Activated T-cell treated with anti-CD3 and anti-CD28 coated beads for 48 hours (primary cell): Measurements from ENCODE around the gene CTSS.
"Not testable (repeated sequence)": the region's sequence is repeated elsewhere in the genome, so short reads cannot be mapped to it uniquely, and the experiment has no call there.

Experiments
- DNase-seq: peaks from one replicate; pipeline ENCODE4 v3.0.0-alpha.2; 2020; ENCODE audit warnings: low read depth

CTSS gene

DNA sequence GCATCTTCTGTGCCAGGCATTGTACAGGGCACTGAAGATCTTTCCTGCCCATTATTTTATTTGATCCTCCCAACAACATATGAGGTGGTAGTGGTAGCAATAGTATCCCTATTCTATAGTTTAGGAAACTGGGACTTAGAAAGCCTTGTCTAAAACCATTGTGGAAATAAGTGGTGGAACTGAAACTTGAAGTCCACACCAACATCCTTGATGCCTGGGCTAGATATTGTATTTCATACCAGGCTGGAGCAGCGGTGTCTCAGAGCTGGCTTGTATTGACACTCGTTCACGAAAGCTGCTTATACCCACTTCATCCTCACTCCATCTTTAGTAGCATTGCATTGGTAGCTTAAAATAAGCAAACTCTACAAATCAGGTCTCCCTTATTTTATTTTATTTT, 9.7 kb upstream of the CTSS start:
- no peak for DNase-seq

DNA sequence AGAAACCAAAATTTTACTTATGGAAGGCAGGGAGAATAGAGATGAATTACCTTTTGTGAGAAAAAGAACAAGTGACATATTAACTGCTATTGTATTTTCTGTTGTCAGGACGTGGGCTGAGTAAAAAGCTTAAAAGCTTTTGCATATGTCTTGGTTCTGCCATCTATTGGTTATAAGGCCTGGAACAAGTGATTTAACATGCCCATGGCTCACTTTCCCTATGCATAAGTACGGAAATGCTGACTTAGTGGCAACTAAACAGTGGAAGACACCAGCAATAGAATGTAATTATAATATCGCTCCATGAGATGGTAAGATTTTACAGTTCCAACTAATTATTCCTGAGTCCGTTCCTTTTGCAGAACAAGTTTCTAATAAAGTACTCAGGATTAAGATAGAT, 6.7 kb upstream of the CTSS start:
- DNase-seq: no peak

DNA sequence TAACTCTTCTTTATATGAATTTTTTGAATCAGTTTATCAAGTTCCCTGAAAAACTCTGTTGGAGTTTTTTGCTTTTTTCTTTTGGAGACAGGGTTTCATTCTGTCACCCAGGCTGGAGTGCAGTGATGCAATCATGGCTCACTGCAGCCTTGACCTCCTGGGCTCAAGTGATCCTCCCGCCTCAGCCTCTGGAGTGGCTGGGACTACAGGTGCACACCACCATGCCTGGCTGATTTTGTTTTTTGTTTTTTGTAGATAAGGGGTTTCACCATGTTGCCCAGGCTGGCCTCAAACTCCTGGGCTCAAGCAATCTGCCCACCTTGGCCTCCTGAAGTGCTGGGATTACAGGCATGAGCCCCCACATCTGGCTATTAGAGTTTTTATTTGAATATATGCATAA, 2.1 kb upstream of the CTSS start:
- not testable (repeated sequence) for DNase-seq

DNA sequence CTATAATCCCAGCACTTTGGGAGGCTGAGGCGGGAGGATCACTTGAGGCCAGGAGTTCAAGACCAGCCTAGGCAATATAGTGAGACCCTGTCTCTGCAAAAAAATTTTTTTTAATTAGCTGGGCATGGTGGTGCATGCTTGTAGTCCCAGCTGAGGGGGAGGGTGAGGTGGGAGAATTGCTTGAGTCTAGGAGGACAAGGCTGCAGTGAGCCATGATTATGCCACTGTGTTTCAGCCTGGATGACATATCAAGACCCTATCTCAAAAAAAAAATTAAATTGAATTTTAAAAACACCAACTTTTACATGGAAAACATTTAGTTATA, 361 bp upstream of the CTSS start:
- not testable (repeated sequence) for DNase-seq

DNA sequence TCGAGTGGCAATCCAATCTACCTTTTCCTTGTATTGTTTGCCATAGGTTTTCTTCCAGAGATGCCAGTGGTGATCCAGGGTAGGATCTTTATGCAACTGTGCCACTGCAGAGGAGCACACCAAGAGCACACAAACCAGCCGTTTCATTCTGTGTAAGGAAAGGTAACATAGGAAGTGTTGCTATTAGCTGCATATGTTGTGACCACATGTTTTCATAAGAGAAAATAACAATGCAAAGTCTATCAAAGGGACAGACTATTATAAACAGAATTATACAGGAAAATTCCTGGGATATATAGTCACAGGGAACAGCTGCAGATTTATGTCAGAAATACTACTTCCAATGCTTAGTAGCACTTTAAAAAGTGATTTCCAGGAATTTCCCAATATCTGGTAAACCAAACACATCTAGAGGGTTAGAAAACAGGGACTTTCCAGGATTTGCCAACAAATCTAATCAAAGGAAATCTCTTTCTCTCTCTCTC, 919 bp downstream of the CTSS start:
- DNase-seq: no peak

DNA sequence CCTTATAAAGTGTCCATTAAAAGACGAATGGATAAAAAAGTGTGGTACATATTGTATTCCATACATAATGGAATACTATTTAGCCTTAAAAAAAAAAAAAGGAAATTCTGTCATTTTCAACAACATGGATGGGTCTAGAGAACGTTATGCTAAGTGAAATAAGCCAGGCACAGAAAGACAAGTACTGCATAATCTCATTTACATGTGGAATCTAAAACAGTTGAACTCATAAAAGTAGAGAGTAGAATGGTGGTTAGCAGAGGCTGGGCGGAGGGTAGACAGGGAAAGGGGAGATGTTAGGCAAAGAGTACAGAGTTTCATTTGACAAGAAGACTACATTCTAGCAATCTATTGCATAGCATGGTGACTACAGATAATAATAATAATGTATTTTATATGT, 2.6 kb downstream of the CTSS start:
- no peak for DNase-seq

DNA sequence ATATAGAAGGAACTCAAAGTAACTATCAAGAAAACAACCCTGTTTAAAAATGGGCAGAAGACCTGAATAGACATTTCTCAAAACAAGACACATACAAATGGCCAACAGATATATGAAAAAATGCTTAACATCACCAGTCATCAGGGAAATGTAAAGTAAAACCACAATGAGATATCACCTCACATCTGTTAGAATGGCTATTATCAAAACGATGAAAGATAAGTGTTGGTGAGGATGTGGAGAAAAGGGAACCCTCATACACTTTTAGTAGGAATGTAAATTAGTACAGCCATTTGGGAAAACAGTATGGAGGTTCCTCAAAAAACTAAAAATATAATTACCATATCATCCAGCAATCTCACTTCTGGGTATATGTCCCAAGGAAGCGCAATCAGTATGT, 3.0 kb downstream of the CTSS start:
- DNase-seq: no peak

DNA sequence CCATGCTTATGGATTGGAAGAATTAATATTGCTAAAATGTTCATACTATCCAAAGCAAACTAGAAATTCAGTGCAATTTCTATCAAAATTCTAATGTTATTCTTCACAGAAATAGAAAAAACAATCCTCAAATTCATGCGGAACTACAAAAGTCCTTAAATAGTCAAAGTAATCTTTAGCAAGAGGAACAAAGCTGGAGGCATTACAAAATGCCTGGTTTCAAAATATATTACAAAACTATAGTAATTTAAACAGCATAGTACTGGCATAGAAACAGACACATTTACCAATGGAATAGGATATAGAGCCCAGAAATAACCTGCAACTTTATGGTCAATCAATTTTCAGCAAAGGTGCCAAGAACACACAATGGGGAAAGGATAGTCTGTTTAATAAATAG, 3.8 kb downstream of the CTSS start:
- no peak for DNase-seq

DNA sequence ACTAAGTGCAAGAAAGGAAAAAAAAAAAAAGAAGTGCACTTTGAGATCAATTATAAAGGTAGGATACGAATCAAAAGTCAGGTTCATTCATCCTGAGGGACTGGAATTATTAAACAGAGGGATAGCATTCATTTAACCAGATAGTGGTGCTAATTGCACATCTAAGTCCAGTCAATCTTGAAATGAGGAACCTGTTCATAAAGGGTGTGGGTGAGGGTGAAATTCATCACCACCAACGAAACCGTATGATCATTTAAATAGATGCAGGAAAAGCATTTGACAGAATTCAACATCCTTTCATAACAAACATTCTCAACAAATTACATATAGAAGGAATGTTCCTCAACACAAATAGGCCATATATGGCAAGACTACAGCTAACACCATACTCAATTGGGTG, 5.6 kb downstream of the CTSS start:
- DNase-seq: no peak

DNA sequence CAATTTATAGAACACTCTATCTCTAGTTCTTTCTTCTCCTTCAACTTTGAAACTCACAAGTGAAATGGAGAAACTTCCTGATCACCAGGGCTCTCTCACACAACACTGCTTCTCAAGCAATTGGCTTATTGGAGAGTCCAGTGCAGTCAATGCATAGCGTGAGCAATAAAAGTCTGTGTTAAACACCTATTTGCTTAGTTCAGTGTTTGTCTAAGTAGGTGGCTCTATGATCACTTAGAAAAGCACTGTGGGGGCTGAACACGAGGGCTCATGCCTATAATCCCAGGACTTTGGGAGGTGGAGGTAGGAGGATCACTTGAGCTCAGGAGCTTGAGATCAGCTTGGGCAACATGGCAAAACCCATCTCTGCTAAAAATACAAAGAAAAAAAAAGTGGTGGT, 12.2 kb downstream of the CTSS start:
- no peak for DNase-seq

DNA sequence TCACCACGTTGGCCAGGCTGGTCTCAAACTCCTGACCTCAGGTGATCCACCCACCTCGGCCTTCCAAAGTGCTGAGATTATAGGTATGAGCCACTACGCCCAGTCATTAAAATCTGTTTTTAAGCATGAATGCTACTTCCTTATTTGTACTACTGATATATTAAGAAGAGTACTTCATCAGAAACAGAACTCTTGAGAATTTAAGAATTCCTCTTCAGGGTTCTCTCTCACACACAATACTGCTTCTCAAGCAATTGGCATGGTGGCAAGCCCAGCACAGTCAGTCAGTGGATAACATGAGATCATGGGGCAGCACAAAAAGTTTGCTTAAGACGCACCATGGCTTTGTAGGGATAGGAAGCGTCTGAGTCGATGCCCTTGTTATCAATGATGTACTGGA, 14.1 kb downstream of the CTSS start:
- DNase-seq: no peak

DNA sequence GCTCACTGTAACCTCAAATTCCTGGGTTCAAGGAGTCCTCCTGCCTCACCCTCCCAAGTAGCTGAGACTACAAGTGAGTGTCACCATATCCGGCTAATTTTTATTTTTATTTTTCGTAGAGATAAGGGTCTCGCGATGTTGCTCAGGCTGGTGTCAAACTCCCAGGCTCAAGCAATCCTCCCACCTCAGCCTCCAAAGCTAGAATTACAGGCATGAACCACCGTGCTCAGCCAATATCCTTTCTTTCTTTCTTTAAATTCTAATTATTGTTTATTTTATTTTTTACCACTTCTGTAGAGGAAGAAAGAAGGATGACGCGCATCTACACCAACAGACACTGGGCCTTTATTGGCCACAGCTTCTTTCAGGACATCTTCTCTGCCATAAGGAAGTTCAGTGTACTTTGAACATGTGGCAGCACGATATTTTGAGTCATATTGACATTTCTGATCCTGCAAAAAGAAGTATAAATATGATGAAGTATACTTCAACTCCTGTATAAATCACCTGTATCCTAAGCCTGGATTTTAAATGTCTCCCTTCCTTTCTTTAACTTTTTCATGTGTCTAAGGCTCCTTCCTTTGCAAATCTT, 15.8 kb downstream of the CTSS start:
- DNase-seq: no peak

DNA sequence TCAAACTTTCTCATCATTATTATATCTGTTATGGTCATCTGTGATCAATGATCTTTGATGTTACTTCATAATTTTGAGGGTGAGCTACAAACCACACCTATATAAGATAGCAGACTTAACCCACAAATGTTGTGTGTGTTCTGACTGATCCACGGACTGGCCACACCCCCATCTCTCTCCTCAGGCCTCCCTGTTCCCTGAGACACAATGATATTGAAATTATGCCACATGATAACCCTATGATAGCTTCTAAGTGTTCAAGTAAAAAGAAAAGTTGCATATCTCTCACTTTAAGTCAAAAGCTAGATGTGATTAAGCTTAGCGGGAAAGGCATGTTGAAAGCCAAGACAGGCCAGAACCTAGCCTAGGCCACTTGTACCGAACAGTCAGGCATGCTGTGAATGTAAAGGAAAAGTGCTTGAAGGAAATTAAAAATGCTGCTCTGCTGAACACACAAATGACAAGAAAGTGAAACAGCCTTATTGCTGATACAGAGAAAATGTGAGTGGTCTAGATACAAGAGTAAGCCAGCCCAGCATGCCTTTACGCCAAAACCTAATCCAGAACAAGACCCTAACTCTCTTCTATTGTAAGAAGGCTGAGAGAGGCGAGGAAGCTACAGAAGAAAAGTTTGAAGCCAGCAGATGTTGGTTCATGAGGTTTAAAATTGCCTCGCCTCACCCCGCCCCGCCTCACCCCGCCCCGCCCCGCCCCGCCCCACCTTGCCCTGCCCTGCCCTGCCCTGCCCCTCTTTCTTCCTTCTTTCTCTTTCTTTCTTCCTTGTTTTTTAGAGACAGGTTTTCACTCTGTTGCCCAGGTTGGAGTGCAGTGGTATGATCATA, 16.5 kb downstream of the CTSS start:
- no peak for DNase-seq

DNA sequence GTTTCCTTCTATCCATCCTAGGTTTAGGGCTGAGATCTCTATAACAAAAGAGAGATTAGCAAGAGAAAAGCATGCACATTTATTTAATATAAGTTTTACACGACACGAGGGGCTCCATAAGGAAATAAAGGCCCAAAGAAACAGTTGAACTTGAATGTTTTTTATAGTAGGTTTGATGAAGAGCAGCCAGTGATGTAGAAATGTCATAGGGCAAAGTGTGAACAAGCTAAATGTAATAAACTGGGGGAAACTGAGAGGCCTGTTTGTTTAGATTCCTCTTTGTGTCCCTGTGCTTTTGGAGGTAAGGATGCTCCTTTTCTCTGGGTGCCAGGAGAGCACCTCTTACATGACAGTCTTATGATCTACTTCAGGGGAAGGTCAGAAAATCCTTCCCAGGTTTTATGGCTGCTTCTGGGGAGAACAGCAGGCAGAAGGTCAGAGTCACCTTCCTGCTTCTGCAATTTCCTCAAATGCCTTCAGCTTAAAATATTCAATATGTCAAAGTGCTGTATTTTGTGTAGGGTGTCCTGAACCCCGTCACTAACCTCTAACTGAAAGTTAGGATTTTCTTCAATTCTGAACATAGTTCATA, 35.4 kb downstream of the CTSS start:
- DNase-seq: no peak

DNA sequence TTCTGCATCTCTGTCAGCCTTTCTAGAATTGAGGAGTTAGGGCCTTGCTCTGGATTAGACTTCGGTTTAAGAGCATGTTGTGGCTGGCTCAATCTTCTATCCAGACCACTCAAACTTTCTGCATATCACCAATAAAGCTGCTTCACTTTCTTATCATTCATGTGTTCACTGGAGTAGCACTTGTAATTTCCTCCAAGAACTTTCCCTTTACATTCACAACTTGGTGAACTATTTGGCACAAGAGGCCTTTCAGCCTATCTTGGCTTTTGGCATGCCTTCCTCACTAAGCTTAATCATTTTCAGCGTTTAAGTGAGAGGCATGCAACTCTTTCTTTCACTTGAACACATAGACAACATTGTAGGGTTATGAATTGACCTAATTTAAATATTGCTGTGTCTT, 41.2 kb downstream of the CTSS start:
- DNase-seq: no peak

DNA sequence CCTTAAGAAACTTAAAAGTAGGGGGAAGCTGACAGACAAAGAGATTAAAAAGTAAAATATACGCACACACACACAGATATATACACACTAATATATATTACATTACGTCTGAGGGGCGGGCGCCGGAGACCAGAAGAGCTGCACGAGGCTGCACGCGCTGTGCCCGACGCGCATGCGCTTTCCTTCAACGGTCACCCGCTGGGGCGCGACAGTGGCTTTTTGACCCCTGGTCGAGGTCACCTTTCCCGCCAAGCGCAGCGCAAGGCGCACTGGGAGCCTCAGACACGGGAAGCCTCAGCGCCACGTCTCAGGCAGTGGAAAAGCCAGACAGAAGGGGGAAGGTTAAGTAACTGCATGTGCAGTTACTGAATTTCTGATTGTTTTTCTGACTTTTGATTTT, 44.9 kb downstream of the CTSS start, which contains the start of gene HORMAD1:
HORMAD1 (minus strand) TSS at position 193 of the 400 bp plus-strand sequence. CDS start 1,390 bp downstream, outside the sequence.
- no peak for DNase-seq

DNA sequence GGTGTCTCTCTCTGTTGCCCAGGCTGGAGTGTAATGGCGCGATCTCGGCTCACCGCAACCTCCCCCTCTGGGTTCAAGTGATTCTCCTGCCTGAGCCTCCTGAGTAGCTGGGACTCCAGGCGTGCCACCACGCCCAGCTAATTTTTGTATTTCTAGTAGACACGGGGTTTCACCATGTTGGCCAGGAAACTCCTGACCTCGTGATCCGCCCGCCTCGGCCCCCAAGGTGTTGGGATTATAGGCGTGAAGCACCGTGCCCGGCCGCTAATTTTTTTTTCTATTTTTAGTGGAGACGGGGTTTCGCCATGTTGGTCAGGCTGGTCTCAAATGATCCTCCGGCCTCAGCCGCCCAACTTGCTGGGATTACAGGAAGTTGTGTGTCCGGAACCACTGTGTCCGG, 45.5 kb downstream of the CTSS start:
- DNase-seq: no peak

DNA sequence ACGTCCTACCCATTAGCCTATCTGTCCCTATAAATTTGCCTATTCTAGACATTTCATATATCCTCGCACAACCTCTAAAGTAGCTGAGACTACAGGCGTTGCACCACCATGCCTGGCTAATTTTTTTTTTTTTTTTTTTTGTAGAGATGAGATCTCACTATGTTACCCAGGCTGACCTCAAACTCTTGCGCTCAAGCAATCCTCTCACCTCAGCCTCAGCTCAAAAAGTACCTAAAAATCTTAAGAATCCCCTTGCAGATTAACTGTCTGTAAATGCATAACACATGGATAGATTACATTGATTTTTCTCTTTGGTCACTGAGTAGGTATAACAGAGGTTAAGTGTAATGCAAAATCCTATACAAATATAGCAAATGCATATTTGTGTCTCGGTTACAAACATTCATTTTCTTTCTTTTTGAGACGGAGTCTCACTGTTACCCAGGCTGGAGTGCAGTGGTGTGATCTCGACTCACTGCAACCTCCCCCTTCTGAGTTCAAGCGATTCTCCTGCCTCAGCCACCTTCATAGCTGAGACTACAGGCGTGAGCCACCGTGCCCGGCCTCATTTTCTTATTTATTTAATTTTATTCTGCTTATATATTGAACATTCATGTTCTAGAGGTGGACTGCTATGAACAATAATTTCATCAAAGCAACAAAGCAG, 47.2 kb downstream of the CTSS start:
- DNase-seq: no peak

DNA sequence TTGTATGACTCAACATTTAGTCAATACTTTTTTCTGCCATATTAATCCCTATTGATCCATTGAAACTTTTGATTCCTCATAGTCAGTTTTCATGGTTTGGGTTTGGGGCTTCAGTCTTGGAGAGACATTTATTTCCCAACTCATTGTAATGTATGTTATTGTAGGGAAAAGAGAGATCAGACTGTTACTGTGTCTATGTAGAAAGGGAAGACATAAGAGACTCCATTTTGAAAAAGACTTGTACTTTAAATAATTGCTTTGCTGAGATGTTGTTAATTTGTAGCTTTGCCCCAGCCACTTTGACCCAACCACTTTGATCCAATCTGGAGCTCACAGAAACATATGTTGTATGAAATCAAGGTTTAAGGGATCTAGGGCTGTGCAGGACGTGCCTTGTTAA, 56.5 kb downstream of the CTSS start:
- not testable (repeated sequence) for DNase-seq

DNA sequence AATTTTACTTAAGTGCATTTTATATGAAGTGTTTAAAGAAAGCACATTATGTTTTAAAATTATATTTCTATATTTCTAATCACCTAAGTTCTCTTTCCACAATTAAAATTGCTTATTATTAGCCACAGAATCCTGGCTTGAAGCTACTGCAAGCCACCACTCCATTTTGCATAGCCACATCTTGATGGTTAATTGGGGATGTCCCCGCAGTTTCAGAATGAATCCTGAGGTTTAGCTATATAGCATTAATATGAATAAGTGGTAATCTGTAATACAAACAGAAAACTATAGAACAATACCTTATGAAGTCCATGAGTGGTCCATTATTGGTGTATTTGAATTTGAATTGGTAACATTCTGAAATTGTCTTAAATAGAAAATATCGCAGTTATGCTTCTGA, 57.0 kb downstream of the CTSS start:
- DNase-seq: no peak

DNA sequence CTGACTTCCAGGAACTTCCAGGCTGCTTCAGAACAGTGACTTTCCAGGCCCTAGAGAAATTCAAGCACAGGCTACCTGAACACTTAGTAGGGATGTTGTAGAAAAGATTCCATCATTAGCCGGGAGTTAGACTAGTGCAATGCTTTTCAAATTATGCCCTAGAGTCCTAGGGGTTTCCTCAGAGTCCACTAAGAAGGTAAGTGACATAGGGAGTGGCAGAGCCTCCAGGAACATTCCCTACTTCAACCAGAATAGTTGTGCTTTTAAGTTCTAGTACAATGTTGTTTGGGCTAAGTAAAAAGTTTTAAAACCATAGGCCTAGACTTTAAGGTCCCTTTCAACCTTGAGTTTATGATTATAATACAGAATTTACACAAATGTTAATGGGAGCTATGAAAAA, 59.5 kb downstream of the CTSS start:
- DNase-seq: no peak

DNA sequence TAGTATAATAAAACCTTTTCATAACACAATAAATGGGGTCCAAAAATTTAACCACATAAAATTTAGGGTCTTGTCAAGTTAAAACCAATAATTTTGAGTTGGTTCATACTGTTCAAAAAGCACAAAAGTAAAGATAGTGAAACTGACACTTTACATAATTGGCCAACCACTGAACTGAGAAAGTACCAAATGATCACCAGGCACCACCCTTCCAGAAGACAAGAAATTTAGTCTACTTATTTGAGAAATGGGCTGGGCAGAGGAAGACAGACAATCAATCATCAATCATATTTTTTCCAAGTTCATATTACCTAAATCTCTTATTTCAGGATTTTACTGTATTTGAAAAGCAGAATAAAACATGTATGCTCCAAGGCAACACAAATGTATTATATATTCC, 62.2 kb downstream of the CTSS start:
- no peak for DNase-seq
